GM23248 (cell line): ENCODE data around the gene SH3YL1.

Experiments used
- EZH2 ChIP-seq: fragments of 200-600 bp; sonication (generic); IDR thresholded peaks from 2 replicates; pipeline ENCODE4 v1.6.1; 2018; ENCODE audit warnings: antibody characterized with exemption, mild to moderate bottlenecking; ENCODE audit not compliant: insufficient read depth, poor library complexity, severe bottlenecking
- EZH2phosphoT487 ChIP-seq: fragments of 200-600 bp; sonication (generic); IDR thresholded peaks from 2 replicates; pipeline ENCODE4 v1.6.1; 2018; ENCODE audit warnings: antibody characterized with exemption, moderate library complexity, mild to moderate bottlenecking, low read depth; ENCODE audit not compliant: insufficient read depth

DNA sequence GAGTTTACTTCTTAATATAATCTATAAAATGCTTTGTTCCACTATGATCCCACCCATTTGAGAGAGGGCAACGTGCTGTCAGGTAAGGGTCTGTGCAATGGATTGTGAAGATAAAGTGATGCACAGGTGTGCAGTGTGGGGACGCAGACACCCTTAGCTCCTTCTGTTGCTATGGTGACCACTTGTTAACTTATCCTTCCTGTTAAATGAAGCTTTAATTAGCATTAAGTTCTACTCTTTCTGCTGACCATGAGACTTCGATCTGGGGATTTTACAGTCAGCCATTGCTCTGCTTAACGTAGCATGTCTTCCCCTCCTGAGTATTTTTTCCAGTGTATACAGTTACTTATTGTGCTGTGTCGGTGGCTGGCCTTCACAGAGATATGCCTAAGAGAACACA, 47.2 kb upstream of the SH3YL1 start:
- TF ChIP-seq EZH2 (no peak), EZH2phosphoT487 (no peak)
